NB4 (cell line): ENCODE measurements around the gene MERTK.

Source experiments
- MYC ChIP-seq: IDR thresholded peaks from 2 replicates; pipeline ENCODE4 v1.6.1; 2011; ENCODE audit warnings: low read depth, low read length
- TF ChIP-seq, protein P1 (sequence below): IDR thresholded peaks from one replicate; pipeline ENCODE4 v1.5.1; 2012; ENCODE audit warnings: low read depth, low read length

DNA sequence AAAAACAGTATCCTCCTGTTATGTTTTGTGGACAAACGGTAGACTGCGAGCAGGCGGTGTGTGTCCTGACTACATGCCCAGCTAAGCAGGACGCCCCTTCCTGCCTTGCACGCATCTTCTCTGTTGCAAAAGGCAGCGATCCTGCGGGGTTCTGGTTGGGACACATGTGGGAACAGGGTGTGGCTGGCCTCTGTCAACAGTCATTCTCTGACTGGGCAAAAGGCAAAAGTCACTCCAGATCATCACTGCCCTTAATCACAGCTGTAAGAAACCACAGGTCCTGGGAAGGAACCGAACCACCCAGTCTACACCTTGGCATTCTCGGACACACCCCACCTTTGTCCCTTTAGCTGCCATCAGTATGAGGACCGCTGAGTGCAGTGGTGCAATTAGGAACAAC lies 112.3 kb downstream of the MERTK start:
- TF ChIP-seq, protein P1, sequence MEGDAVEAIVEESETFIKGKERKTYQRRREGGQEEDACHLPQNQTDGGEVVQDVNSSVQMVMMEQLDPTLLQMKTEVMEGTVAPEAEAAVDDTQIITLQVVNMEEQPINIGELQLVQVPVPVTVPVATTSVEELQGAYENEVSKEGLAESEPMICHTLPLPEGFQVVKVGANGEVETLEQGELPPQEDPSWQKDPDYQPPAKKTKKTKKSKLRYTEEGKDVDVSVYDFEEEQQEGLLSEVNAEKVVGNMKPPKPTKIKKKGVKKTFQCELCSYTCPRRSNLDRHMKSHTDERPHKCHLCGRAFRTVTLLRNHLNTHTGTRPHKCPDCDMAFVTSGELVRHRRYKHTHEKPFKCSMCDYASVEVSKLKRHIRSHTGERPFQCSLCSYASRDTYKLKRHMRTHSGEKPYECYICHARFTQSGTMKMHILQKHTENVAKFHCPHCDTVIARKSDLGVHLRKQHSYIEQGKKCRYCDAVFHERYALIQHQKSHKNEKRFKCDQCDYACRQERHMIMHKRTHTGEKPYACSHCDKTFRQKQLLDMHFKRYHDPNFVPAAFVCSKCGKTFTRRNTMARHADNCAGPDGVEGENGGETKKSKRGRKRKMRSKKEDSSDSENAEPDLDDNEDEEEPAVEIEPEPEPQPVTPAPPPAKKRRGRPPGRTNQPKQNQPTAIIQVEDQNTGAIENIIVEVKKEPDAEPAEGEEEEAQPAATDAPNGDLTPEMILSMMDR, result no peak
- TF ChIP-seq MYC, result no peak
